Activated CD8-positive, alpha-beta T cell treated with anti-CD3 and anti-CD28 coated beads for 36 hours (primary cell): ENCODE data around the gene CRYGC. TPM values are rescaled to one million over a fixed set of nuclear protein-coding genes. Genes with fewer than 3 reads are reported as not detected.

Experiments
- ATAC-seq: fragments of 200-7000 bp; cut with Tn5 transposase; one replicate; pipeline ENCODE4 v1.10.0; 2021; ENCODE audit warnings: mild to moderate bottlenecking, moderate library complexity
- CTCF ChIA-PET: fragments of 350-600 bp; sonication (Branson Sonifier 250); formaldehyde crosslinking; loops from one replicate; lab custom pipeline; 2021; ENCODE audit warnings: antibody characterized with exemption; lab: Charles Lee
- POLR2A ChIA-PET: fragments of 350-600 bp; sonication (Branson Sonifier 250); formaldehyde crosslinking; loops from one replicate; lab custom pipeline; 2021; ENCODE audit warnings: antibody characterized with exemption; lab: Charles Lee
- DNase-seq: peaks from one replicate; pipeline ENCODE4 v3.0.0-alpha.2; 2020
- H3K27ac Mint-ChIP-seq: one replicate; pipeline ENCODE4 v1.8.0; 2021; ENCODE audit warnings: mild to moderate bottlenecking, mixed read lengths
- H3K27me3 Mint-ChIP-seq: one replicate; pipeline ENCODE4 v1.8.0; 2021; ENCODE audit warnings: mixed read lengths
- H3K36me3 Mint-ChIP-seq: one replicate; pipeline ENCODE4 v1.8.0; 2021; ENCODE audit warnings: low read depth, mixed read lengths
- H3K4me1 Mint-ChIP-seq: one replicate; pipeline ENCODE4 v1.8.0; 2021; ENCODE audit warnings: low read depth, mixed read lengths
- H3K4me3 Mint-ChIP-seq: one replicate; pipeline ENCODE4 v1.8.0; 2021; ENCODE audit warnings: mild to moderate bottlenecking, moderate library complexity, mixed read lengths
- H3K9me3 Mint-ChIP-seq: one replicate; pipeline ENCODE4 v1.8.0; 2021; ENCODE audit warnings: mixed read lengths
- intact Hi-C: fragments of 100-400 bp; cut with micrococcal nuclease; formaldehyde crosslinking; loops from one replicate; pipeline ENCODE4 v1.10.0; 2022
- total RNA-seq, 2 experiments: library from RNA; stranded (reverse); gene quantifications; one replicate each; pipeline ENCODE4 v1.2.3, GENCODE V29; 2021
- TF ChIP-seq, protein P1 (sequence below): fragments of 200-600 bp; IDR thresholded peaks from one replicate; pipeline ENCODE4 v1.8.0; 2022; ENCODE audit warnings: antibody characterized with exemption, mild to moderate bottlenecking

The CRYGC gene
- total RNA-seq, 2 experiments from 2014 or later, result not detected

DNA sequence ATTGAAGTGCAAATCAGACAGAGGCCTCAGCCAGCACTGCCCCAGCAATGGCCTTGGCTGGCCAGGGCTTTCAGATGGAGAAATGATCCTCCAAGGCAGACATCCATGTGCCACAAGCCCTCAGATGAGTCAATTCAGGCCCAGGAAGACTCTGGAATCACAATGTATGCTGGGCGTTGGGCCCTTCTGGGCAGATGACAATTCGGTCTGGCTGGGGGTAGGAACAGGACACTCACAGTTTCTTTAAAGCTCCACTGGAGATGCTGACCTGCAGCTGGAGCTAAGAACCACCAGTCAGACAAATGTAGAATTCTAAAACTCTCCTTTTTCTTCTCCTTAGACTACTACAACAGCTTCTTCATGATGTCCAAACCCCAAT, 7.1 kb upstream of the CRYGC start:
- intact Hi-C loops, result no loop called here
- ATAC-seq (no peak), DNase-seq (no peak)
- no peaks in the 10 kb centered on the region for H3K36me3 Mint-ChIP-seq
- ChIA-PET POLR2A (interaction anchor here (0.6 kb wide), 1 partner anchor 38 kb away, joined by 3 read pairs; no protein-coding TSS in a partner anchor), CTCF (interaction anchor here (1.0 to 1.5 kb wide), 2 partner anchors 38 to 39 kb away, joined by 5 to 7 read pairs; no protein-coding TSS in a partner anchor)
- no peak overlapping the region for H3K27ac Mint-ChIP-seq
- TF ChIP-seq, protein P1, sequence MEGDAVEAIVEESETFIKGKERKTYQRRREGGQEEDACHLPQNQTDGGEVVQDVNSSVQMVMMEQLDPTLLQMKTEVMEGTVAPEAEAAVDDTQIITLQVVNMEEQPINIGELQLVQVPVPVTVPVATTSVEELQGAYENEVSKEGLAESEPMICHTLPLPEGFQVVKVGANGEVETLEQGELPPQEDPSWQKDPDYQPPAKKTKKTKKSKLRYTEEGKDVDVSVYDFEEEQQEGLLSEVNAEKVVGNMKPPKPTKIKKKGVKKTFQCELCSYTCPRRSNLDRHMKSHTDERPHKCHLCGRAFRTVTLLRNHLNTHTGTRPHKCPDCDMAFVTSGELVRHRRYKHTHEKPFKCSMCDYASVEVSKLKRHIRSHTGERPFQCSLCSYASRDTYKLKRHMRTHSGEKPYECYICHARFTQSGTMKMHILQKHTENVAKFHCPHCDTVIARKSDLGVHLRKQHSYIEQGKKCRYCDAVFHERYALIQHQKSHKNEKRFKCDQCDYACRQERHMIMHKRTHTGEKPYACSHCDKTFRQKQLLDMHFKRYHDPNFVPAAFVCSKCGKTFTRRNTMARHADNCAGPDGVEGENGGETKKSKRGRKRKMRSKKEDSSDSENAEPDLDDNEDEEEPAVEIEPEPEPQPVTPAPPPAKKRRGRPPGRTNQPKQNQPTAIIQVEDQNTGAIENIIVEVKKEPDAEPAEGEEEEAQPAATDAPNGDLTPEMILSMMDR, result no peak
- H3K4me1 Mint-ChIP-seq, result peaks cover 10% of the 10 kb centered on the region
- H3K27me3 Mint-ChIP-seq, result no peaks in the 10 kb centered on the region
- H3K4me3 Mint-ChIP-seq, result no peak overlapping the region
- peaks cover 5% of the 10 kb centered on the region for H3K9me3 Mint-ChIP-seq

- ATAC-seq (no peak), DNase-seq (no peak)
- POLR2A ChIA-PET, result no interaction called here
- H3K4me3 Mint-ChIP-seq, result no peak overlapping the region
- H3K27ac Mint-ChIP-seq, result no peak overlapping the region
- no peaks in the 10 kb centered on the region for H3K36me3 Mint-ChIP-seq
- peaks cover 5% of the 10 kb centered on the region for H3K9me3 Mint-ChIP-seq
- CTCF ChIA-PET, result interaction anchor here (1.0 kb wide), 1 partner anchor 39 kb away, joined by 5 read pairs; no protein-coding TSS in a partner anchor
- TF ChIP-seq, protein P1, result no peak
- no peaks in the 10 kb centered on the region for H3K27me3 Mint-ChIP-seq
- intact Hi-C loops, result no loop called here
- H3K4me1 Mint-ChIP-seq, result peaks cover 10% of the 10 kb centered on the region
Observed at GRCh38 chr2:208135794-208136715, 6.4 kb upstream of the CRYGC start.

DNA sequence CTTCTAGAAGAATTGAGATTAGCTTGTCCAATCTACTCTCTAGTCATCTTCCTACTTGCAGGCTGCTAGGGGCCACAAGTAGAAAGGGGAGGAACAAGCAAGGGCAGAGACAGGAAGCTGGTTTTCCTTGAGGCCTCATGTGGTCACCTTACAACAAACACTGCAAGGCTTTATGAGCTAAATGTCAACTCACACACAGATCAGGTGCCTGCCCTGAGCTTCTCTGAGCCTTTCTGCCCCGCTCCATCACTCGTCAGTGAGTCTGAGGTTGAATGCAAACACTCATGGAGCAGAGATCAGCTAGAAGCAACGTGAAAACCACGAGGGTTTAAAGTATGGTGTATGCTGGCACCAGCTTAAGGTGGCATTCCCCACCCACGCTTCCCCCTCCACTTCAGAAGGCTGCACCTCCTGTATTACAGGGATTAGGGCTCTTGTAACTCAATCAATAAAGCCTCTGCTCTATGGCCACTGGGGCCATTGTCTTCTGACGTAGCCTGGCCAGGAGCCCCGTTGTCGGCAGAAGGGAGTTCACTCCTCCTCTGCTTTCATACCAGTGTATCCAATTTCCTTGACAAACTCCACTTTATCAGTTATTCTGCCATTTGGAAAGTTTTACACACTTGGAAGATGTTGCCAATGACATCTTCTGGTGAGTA, 5.4 kb upstream of the CRYGC start:
- peaks cover 5% of the 10 kb centered on the region for H3K9me3 Mint-ChIP-seq
- intact Hi-C loops, result no loop called here
- TF ChIP-seq, protein P1, result no peak
- CTCF ChIA-PET, result interaction anchor here (0.9 to 1.2 kb wide), 2 partner anchors 41 to 119 kb away, joined by 4 read pairs; no protein-coding TSS in a partner anchor
- peaks cover 10% of the 10 kb centered on the region for H3K4me1 Mint-ChIP-seq
- peak overlapping the region; percentile 35 for H3K27ac Mint-ChIP-seq
- no peaks in the 10 kb centered on the region for H3K36me3 Mint-ChIP-seq
- peak; percentile 53 for DNase-seq
- no peaks in the 10 kb centered on the region for H3K27me3 Mint-ChIP-seq
- peak; percentile 89 for ATAC-seq
- no peak overlapping the region for H3K4me3 Mint-ChIP-seq
- POLR2A ChIA-PET, result no interaction called here

- CTCF ChIA-PET, result no interaction called here
- POLR2A ChIA-PET, result no interaction called here
- DNase-seq, result no peak
- Mint-ChIP-seq H3K36me3 (no peaks in the 10 kb centered on the region), H3K27ac (no peak overlapping the region), H3K9me3 (no peaks in the 10 kb centered on the region), H3K4me1 (peaks cover 10% of the 10 kb centered on the region), H3K27me3 (peaks cover 6% of the 10 kb centered on the region), H3K4me3 (no peak overlapping the region)
- TF ChIP-seq, protein P1, result no peak
- ATAC-seq, result no peak
- intact Hi-C loops, result no loop called here
Observed at GRCh38 chr2:208130712-208131110, 1.1 kb upstream of the CRYGC start.
